HepG2 (cell line): Measurements from ENCODE around the gene SRF. TPM values are rescaled to one million over a fixed set of nuclear protein-coding genes. Genes with fewer than 3 reads are reported as not detected.

Source experiments
- ARID3A ChIP-seq: IDR thresholded peaks from 2 replicates; pipeline ENCODE4 v1.6.1; 2012; ENCODE audit warnings: low read depth, low read length, improper control_type of control experiment
- ATF5 ChIP-seq: sonication (generic); formaldehyde crosslinking; IDR thresholded peaks from 2 replicates; pipeline ENCODE4 v1.4.0; 2020; ENCODE audit warnings: mild to moderate bottlenecking, low read depth, missing genetic modification reagents
- BRCA1 ChIP-seq: sonication (generic); formaldehyde crosslinking; IDR thresholded peaks from 2 replicates; pipeline ENCODE4 v1.4.0; 2020; ENCODE audit warnings: missing genetic modification reagents
- GATA4 ChIP-seq: sonication (generic); IDR thresholded peaks from 2 replicates; pipeline ENCODE4 v1.6.1; 2016; ENCODE audit warnings: antibody characterized with exemption, low read depth, borderline replicate concordance
- GLI4 ChIP-seq: sonication (generic); formaldehyde crosslinking; IDR thresholded peaks from 2 replicates; pipeline ENCODE4 v1.5.1; 2020; ENCODE audit warnings: missing genetic modification reagents, mild to moderate bottlenecking, moderate library complexity, borderline replicate concordance
- HINFP ChIP-seq: sonication (generic); formaldehyde crosslinking; IDR thresholded peaks from 2 replicates; pipeline ENCODE4 v1.4.0; 2020; ENCODE audit warnings: low read depth, mild to moderate bottlenecking, missing genetic modification reagents
- HNRNPL ChIP-seq: fragments of 200-400 bp; formaldehyde crosslinking; IDR thresholded peaks from 2 replicates; pipeline ENCODE4 v1.6.1; 2017; ENCODE audit warnings: mild to moderate bottlenecking, low read depth, low read length
- KLF16 ChIP-seq, 2 experiments: sonication (generic) in 1 of 2; formaldehyde crosslinking in 1 of 2; IDR thresholded peaks; 2 replicates each; pipeline versions ENCODE4 v1.6.1 to v1.8.0; 2016 to 2023; ENCODE audit warnings: missing genetic modification reagents in 2 of 2, missing compliant biosample characterization in 1 of 2
- MAFK ChIP-seq, 2 experiments: IDR thresholded peaks in 1 of 2; conservative IDR thresholded peaks in 1 of 2; 2 replicates each; pipeline ENCODE4 v1.6.1; 2011; ENCODE audit warnings: improper control_type of control experiment in 2 of 2, low read length in 2 of 2
- MBD4 ChIP-seq: IDR thresholded peaks from 2 replicates; pipeline ENCODE4 v1.6.1; 2012; ENCODE audit warnings: low read length, inconsistent platforms, borderline replicate concordance
- NR2F6 ChIP-seq, 2 experiments: IDR thresholded peaks; 2 replicates each; pipeline ENCODE4 v1.6.1; 2016; ENCODE audit warnings: antibody characterized with exemption in 1 of 2, mild to moderate bottlenecking in 1 of 2
- PAF1 ChIP-seq: IDR thresholded peaks from 2 replicates; pipeline ENCODE4 v1.6.1; 2016; ENCODE audit warnings: missing genetic modification reagents, missing compliant biosample characterization
- PAWR ChIP-seq: sonication (generic); formaldehyde crosslinking; IDR thresholded peaks from 2 replicates; pipeline ENCODE4 v1.4.0; 2020; ENCODE audit warnings: missing genetic modification reagents, mild to moderate bottlenecking, borderline replicate concordance
- SKI ChIP-seq: fragments of 450-650 bp; IDR thresholded peaks from one replicate; pipeline ENCODE4 v1.6.1; 2018; ENCODE audit warnings: mild to moderate bottlenecking; ENCODE audit not compliant: partially characterized antibody
- STAG1 ChIP-seq: sonication (generic); formaldehyde crosslinking; IDR thresholded peaks from 2 replicates; pipeline ENCODE4 v1.4.0; 2020; ENCODE audit warnings: missing genetic modification reagents
- THAP8 ChIP-seq: sonication (generic); formaldehyde crosslinking; IDR thresholded peaks from 2 replicates; pipeline ENCODE4 v1.5.1; 2020; ENCODE audit warnings: missing genetic modification reagents, mild to moderate bottlenecking, borderline replicate concordance
- ZBTB7A ChIP-seq: sonication (generic); formaldehyde crosslinking; IDR thresholded peaks from 2 replicates; pipeline ENCODE4 v1.8.0; 2022; ENCODE audit warnings: mild to moderate bottlenecking, missing genetic modification reagents
- ZFP91 ChIP-seq: sonication (generic); formaldehyde crosslinking; IDR thresholded peaks from 2 replicates; pipeline ENCODE4 v1.9.0; 2022; ENCODE audit warnings: missing genetic modification reagents, mild to moderate bottlenecking, borderline replicate concordance
- ZNF136 ChIP-seq: sonication (generic); formaldehyde crosslinking; IDR thresholded peaks from 2 replicates; pipeline ENCODE4 v1.8.1; 2022; ENCODE audit warnings: low read depth, mild to moderate bottlenecking, moderate library complexity, missing genetic modification reagents
- ZNF337 ChIP-seq: sonication (generic); formaldehyde crosslinking; IDR thresholded peaks from 2 replicates; pipeline ENCODE4 v1.5.1; 2020; ENCODE audit warnings: missing genetic modification reagents, low read depth, mild to moderate bottlenecking, borderline replicate concordance
- ZNF746 ChIP-seq: sonication (generic); formaldehyde crosslinking; IDR thresholded peaks from 2 replicates; pipeline ENCODE4 v1.8.0; 2022; ENCODE audit warnings: mild to moderate bottlenecking, missing genetic modification reagents
- ZNF780A ChIP-seq: sonication (generic); formaldehyde crosslinking; IDR thresholded peaks from 2 replicates; pipeline ENCODE4 v1.8.0; 2022; ENCODE audit warnings: mild to moderate bottlenecking, missing genetic modification reagents, moderate library complexity
- polyA plus RNA-seq, 8 experiments: library from polyadenylated mRNA; depleted of rRNA in 3 of 8; stranded (reverse) in 7 of 8; unstranded in 1 of 8; fragments of >200 nt; fragmentation: Illumina TruSeq in 4 of 8; extraction: Trizol in 4 of 8; gene quantifications; 2 replicates each; pipeline versions ENCODE4 v1.2.1 to v1.2.3, GENCODE V29; 2011 to 2016; ENCODE audit warnings: low read depth in 4 of 8, missing spikeins in 1 of 8, mixed read lengths in 1 of 8; ENCODE audit not compliant: insufficient read depth in 1 of 8
- total RNA-seq, 5 experiments: library from RNA; depleted of rRNA; stranded (reverse); fragments of >200 nt; fragmentation: Illumina TruSeq; extraction: Trizol; gene quantifications; 2 replicates each; pipeline ENCODE4 v1.2.3, GENCODE V29; 2016; ENCODE audit warnings: low read depth in 1 of 5

The SRF gene
- total and polyA plus RNA-seq, 2 of the 13 experiments (the other 11 are each of a cell fraction or from before 2014, with no cell fraction given), result 25.5 to 44.1 TPM

- TF ChIP-seq NR2F6 (IDR thresholded peaks at IDR 0.05), result no peak
- peak; percentile 72; the same call in 1 of the 2 replicates for TF ChIP-seq NR2F6 (CRISPR knock-in tag; IDR thresholded peaks at IDR 0.05)
- TF ChIP-seq SKI, result peak; percentile 37
- 0 out of 2 replicates have a peak, but pooled peaks have one; percentile 45 for TF ChIP-seq GLI4 (CRISPR knock-in tag)
- no peak for TF ChIP-seq GATA4
- TF ChIP-seq HINFP (CRISPR knock-in tag), result no peak
- 0 out of 2 replicates have a peak, but pooled peaks have one; percentile 49 for TF ChIP-seq HNRNPL
- TF ChIP-seq STAG1 (CRISPR knock-in tag), result peak; percentile 14
- TF ChIP-seq ZNF746 (CRISPR knock-in tag), result peak; percentile 61; the same call in 1 of the 2 replicates
- no peak for TF ChIP-seq MAFK (conservative IDR thresholded peaks at IDR 0.05 in 1 of 2, IDR thresholded peaks at IDR 0.05 in 1 of 2; ENCODE audit: low read length in 2 of 2)
- TF ChIP-seq PAF1 (CRISPR knock-in tag), result no peak
- TF ChIP-seq ZBTB7A (CRISPR knock-in tag), result peak; percentile 84; the same call in 1 of the 2 replicates
- no peak for TF ChIP-seq ARID3A
- no peak for TF ChIP-seq MBD4
- TF ChIP-seq KLF16 (CRISPR knock-in tag; IDR thresholded peaks at IDR 0.05), result peak in 1 of 2 experiments; percentile 85; a peak in 2 of 4 replicates
- TF ChIP-seq THAP8 (CRISPR knock-in tag), result no peak
- 0 out of 2 replicates have a peak, but pooled peaks have one; percentile 72 for TF ChIP-seq BRCA1
- TF ChIP-seq ZNF136 (CRISPR knock-in tag), result 0 out of 2 replicates have a peak, but pooled peaks have one; percentile 27
- TF ChIP-seq PAWR (CRISPR knock-in tag), result peak; percentile 94; the same call in 1 of the 2 replicates
- TF ChIP-seq ZNF780A (CRISPR knock-in tag), result no peak
- TF ChIP-seq ZNF337 (CRISPR knock-in tag), result no peak
- no peak for TF ChIP-seq ATF5 (CRISPR knock-in tag)
- peak; percentile 96 for TF ChIP-seq ZFP91
Measured at GRCh38 chr6:43181942-43182860, 11.1 kb downstream of the SRF start, which contains the start of gene CUL9 (continued).
